GM21576 (cell line): ENCODE results near the gene RAB25.
"Not testable (repeated sequence)": the region's sequence is repeated elsewhere in the genome, so short reads cannot be mapped to it uniquely, and the experiment has no call there.

ENCODE experiments used
- ATAC-seq: cut with Tn5 transposase; IDR thresholded peaks from one replicate; pipeline ENCODE4 v1.9.1; 2021; ENCODE audit warnings: mild to moderate bottlenecking, moderate library complexity; ENCODE audit not compliant: unreplicated experiment

Gene RAB25

GRCh38 chr1:156115514-156116374 lies 54.8 kb downstream of the RAB25 start:
- no peak for ATAC-seq

DNA sequence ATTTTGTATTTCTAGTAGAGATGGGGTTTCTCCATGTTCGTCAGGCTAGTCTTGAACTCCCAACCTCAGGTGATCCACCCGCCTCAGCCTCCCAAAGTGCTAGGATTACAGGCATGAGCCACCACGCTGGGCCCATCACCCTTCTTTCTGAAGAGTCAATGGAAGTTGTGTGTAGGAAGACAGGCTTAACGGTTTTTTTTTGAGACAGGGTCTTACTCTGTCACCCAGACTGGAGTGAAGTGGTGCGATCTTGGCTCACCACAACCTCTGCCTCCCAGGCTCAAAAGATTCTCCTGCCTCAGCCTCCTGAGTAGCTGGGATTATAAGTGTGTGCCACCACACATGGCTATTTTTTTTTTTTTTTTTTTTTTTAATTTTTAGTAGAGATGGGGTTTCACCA lies 55.8 kb downstream of the RAB25 start:
- ATAC-seq = not testable (repeated sequence)

GRCh38 chr1:156117414-156118176 lies 56.6 kb downstream of the RAB25 start:
- ATAC-seq = no peak

GRCh38 chr1:156118177-156118868 lies 57.4 kb downstream of the RAB25 start:
- no peak for ATAC-seq

DNA sequence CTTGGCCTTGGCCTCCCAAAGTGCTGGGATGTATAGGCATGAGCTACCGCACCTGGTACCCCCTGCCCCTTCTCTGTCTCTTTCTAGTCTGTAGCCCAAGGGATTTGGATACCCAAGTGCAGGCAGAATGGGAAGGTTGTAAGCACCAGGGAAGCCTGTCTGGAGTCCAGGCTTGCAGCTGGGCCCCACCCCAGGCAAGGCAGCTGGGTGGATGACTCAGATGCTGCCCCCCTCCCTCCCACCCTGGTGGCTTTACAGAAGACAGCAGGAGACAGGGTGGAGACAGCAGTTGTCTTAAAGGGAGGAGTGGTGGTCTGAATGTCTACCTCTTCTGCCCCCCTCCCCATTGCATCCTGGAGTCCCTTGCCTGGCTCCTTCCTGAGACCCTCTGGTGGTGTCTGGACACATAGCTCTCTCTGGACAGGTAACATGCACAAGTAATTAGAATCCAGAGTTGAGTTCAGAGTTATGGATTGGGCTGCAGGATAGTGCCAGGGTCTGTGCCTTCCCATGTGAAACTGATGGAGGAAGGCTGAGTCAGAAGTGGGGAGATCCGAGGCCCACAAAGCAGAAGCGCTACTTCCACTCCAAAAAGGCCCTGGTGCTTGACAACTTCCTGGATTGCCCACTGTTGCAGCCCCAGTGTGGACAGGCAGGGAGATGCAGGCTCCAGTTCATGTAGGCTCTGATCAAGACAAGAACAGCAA lies 58.7 kb downstream of the RAB25 start:
- no peak for ATAC-seq
